Measurements from ENCODE around the gene LSR. TPM values are rescaled to one million over a fixed set of nuclear protein-coding genes. Genes with fewer than 3 reads are reported as not detected.

The LSR gene
- total and polyA plus RNA-seq, 2 donors (not counting 1 experiment from before 2014, with no cell fraction given), result 37.2 to 45.3 TPM

- TF ChIP-seq EZH2 (IDR thresholded peaks at IDR 0.05; ENCODE audit: borderline replicate concordance, insufficient read depth, low read depth, low read length, poor library complexity, severe bottlenecking) (no peak), CTCF (IDR thresholded peaks at IDR 0.05) (no peak)
Measured at GRCh38 chr19:35305181-35305580, 56.4 kb downstream of the LSR start.

GRCh38 chr19:35306473-35307246 is 57.9 kb downstream of the LSR start:
- Mint-ChIP-seq H3K27ac (peak overlapping the region; percentile 65), H3K4me3 (peak overlapping the region; percentile 29), H3K27me3 (no peaks in the 10 kb centered on the region), H3K9me3 (ENCODE audit: insufficient read depth) (no peaks in the 10 kb centered on the region), H3K4me1 (peaks cover 45% of the 10 kb centered on the region)
- Histone ChIP-seq H4K20me1 (ENCODE audit: control insufficient read depth, insufficient read depth, low read length, poor library complexity, severe bottlenecking) (no peaks in the 10 kb centered on the region), H3K27me3 (replicated peaks in 1 of 4; ENCODE audit: control extremely low read depth in 1 of 4, control insufficient read depth in 3 of 4, insufficient read depth in 4 of 4, low read length in 3 of 4) (no peaks in the 10 kb centered on the region), H3K9me3 (ENCODE audit: control extremely low read depth in 1 of 3, control insufficient read depth in 2 of 3, insufficient read depth in 1 of 3, low read length in 2 of 3) (no peaks in the 10 kb centered on the region), H3K36me3 (replicated peaks in 1 of 2; ENCODE audit: control extremely low read depth in 1 of 2, control insufficient read depth in 1 of 2, extremely low read depth in 1 of 2, insufficient read depth in 2 of 2, low read length in 1 of 2) (no peaks in the 10 kb centered on the region), H3K4me1 (ENCODE audit: control insufficient read depth in 2 of 2, insufficient read depth in 2 of 2, low read length in 2 of 2) (peaks cover 21 to 42% of the 10 kb centered on the region in 2 donors), H3K4me3 (ENCODE audit: control extremely low read depth in 1 of 5, extremely low read depth in 1 of 5, insufficient read depth in 1 of 5, low read depth in 2 of 5, low read length in 4 of 5) (no peak overlapping the region), H3K79me2 (ENCODE audit: control insufficient read depth, insufficient read depth, low read length) (peaks cover 31% of the 10 kb centered on the region), H3K27ac (ENCODE audit: low read length in 2 of 2) (no peak overlapping the region), H3K4me2 (replicated peaks; ENCODE audit: low read depth, low read length, poor library complexity, severe bottlenecking) (peak overlapping the region; percentile 23), H3K9ac (ENCODE audit: low read length) (no peak overlapping the region), H2AFZ (ENCODE audit: insufficient read depth, low read depth, low read length, poor library complexity, severe bottlenecking) (no peak overlapping the region)
- peak; percentile 33 for TF ChIP-seq CTCF (IDR thresholded peaks at IDR 0.05)
- no peak for TF ChIP-seq EZH2 (IDR thresholded peaks at IDR 0.05; ENCODE audit: borderline replicate concordance, insufficient read depth, low read depth, low read length, poor library complexity, severe bottlenecking)
- peak; percentile 58 for DNase-seq
- intact Hi-C loops (cut with micrococcal nuclease), result loop anchor here (1.0 to 2.0 kb wide), 2 partner anchors 46 to 162 kb away; no protein-coding TSS in a partner anchor
- ChIA-PET POLR2A (interaction anchor here (1.0 to 1.6 kb wide), 2 partner anchors 17 to 41 kb away, joined by 4 read pairs; partner anchors contain the start of gene FFAR1), CTCF (interaction anchor here (0.7 to 5.0 kb wide), 15 partner anchors 8 to 188 kb away, joined by 3 to 35 read pairs (median 5); partner anchors contain the start of gene FFAR1)
- WGBS (ENCODE audit: insufficient coverage), result 96% methylated on average over 19 of the region's 20 CpGs
- ATAC-seq (ENCODE audit: low read depth), result peak; percentile 62

More at GRCh38 chr19:35305181-35305580, 56.4 kb downstream of the LSR start:
- DNase-seq, result no peak
- Histone ChIP-seq H2AFZ (ENCODE audit: insufficient read depth, low read depth, low read length, poor library complexity, severe bottlenecking) (no peak overlapping the region), H3K36me3 (replicated peaks in 1 of 2; ENCODE audit: control extremely low read depth in 1 of 2, control insufficient read depth in 1 of 2, extremely low read depth in 1 of 2, insufficient read depth in 2 of 2, low read length in 1 of 2) (no peaks in the 10 kb centered on the region), H3K9me3 (ENCODE audit: control extremely low read depth in 1 of 3, control insufficient read depth in 2 of 3, insufficient read depth in 1 of 3, low read length in 2 of 3) (no peaks in the 10 kb centered on the region), H3K27ac (ENCODE audit: low read length in 2 of 2) (no peak overlapping the region), H3K4me3 (ENCODE audit: control extremely low read depth in 1 of 5, extremely low read depth in 1 of 5, insufficient read depth in 1 of 5, low read depth in 2 of 5, low read length in 4 of 5) (no peak overlapping the region), H4K20me1 (ENCODE audit: control insufficient read depth, insufficient read depth, low read length, poor library complexity, severe bottlenecking) (no peaks in the 10 kb centered on the region), H3K9ac (ENCODE audit: low read length) (no peak overlapping the region), H3K4me1 (ENCODE audit: control insufficient read depth in 2 of 2, insufficient read depth in 2 of 2, low read length in 2 of 2) (peaks cover 17 to 32% of the 10 kb centered on the region in 2 donors), H3K79me2 (ENCODE audit: control insufficient read depth, insufficient read depth, low read length) (peaks cover 22% of the 10 kb centered on the region), H3K27me3 (replicated peaks in 1 of 4; ENCODE audit: control extremely low read depth in 1 of 4, control insufficient read depth in 3 of 4, insufficient read depth in 4 of 4, low read length in 3 of 4) (no peaks in the 10 kb centered on the region), H3K4me2 (replicated peaks; ENCODE audit: low read depth, low read length, poor library complexity, severe bottlenecking) (no peak overlapping the region)
- H3K9me3 Mint-ChIP-seq (ENCODE audit: insufficient read depth), result no peaks in the 10 kb centered on the region
- H3K4me1 Mint-ChIP-seq, result peaks cover 36% of the 10 kb centered on the region
- H3K27me3 Mint-ChIP-seq, result no peaks in the 10 kb centered on the region
- peak overlapping the region; percentile 46 for H3K27ac Mint-ChIP-seq
- ChIA-PET CTCF (interaction anchor here (0.6 to 5.0 kb wide), 13 partner anchors 9 to 190 kb away, joined by 3 to 35 read pairs (median 3); no protein-coding TSS in a partner anchor), POLR2A (no interaction called here)
- intact Hi-C loops (cut with micrococcal nuclease), result no loop called here
- WGBS (ENCODE audit: insufficient coverage), result 100% methylated on average over 1 of the region's 6 CpGs
- ATAC-seq (ENCODE audit: low read depth), result no peak
- H3K4me3 Mint-ChIP-seq, result no peak overlapping the region
